ENCODE measurements around the gene TACC3. TPM values are rescaled to one million over a fixed set of nuclear protein-coding genes. Genes with fewer than 3 reads are reported as not detected.
A peak's percentile ranks its signal among the peaks of the same experiment; 100 is the strongest.

Gene TACC3
- total RNA-seq, 2 donors from 2014 or later = 73.4 to 91.8 TPM

DNA sequence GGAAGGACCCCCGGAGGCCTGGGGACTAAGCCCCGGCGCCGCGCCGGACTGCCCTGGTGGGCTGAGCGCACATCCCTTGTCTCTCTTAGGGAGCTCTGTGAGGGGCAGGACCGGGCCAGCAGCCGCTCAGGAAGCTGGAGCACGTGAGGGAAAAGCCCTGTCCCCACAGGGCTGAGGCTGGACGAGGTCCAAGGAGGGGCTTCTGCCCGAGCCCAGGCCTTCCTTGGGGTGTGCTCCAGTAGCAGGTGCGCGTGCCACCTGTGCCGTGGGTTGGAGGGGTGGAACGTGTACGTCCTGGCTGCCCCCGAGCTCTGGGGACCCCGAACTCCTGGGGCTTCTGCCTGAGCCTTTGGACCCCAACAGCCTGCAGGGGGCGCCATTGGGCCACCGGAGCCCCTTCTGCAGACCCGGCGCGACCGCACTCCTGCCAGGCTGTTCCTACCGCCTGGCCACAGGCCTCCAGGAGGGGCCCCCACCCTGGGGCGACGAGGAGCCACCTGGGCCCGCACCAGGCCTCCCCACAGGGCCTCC lies 27.2 kb downstream of the TACC3 start:
- H3K9me3 ChIP-seq (ENCODE audit: control insufficient read depth, low read length, poor library complexity, severe bottlenecking) = no peaks in the 10 kb centered on the region
- Mint-ChIP-seq H3K27me3 (no peaks in the 10 kb centered on the region), H3K27ac (no peak overlapping the region), H3K4me1 (no peaks in the 10 kb centered on the region), H3K4me3 (no peak overlapping the region), H3K36me3 (ENCODE audit: low read depth) (no peaks in the 10 kb centered on the region)
- ATAC-seq (peak; percentile 65), DNase-seq (peak; percentile 68 to 78 (median 75))

DNA sequence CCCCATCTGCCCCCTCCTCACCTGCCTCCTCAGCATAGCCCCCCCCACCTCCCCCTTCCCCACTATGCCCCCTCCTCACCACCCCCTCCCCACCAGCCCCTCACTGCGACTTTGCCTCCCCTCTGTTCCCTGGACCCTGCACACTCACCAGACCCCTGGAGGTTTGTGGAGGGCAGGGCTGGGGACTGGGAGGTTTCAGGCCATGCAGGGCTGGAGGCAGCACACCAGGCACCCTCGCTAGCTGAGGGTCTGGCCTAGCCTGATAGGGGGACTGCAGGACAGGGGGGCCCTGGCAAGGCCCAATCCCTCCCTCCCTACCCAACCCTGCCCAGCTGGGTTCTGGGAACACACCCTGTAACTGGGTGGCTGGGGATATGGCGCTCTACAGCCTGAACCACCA lies 28.0 kb downstream of the TACC3 start:
- DNase-seq (no peak), ATAC-seq (no peak)
- H3K4me3 Mint-ChIP-seq = no peak overlapping the region

GRCh38 chr4:1749826-1750225 lies 28.5 kb downstream of the TACC3 start:
- Mint-ChIP-seq H3K4me1 (no peaks in the 10 kb centered on the region), H3K36me3 (ENCODE audit: low read depth) (no peaks in the 10 kb centered on the region), H3K27me3 (no peaks in the 10 kb centered on the region), H3K4me3 (no peak overlapping the region), H3K27ac (no peak overlapping the region)
- DNase-seq (no peak), ATAC-seq (no peak)
- no peaks in the 10 kb centered on the region for H3K9me3 ChIP-seq (ENCODE audit: control insufficient read depth, low read length, poor library complexity, severe bottlenecking)

More for the DNA sequence above, 28.0 kb downstream of the TACC3 start:
- no peaks in the 10 kb centered on the region for H3K9me3 ChIP-seq (ENCODE audit: control insufficient read depth, low read length, poor library complexity, severe bottlenecking)
- Mint-ChIP-seq H3K27me3 (no peaks in the 10 kb centered on the region), H3K27ac (no peak overlapping the region), H3K36me3 (ENCODE audit: low read depth) (no peaks in the 10 kb centered on the region), H3K4me1 (no peaks in the 10 kb centered on the region)

- no peak for DNase-seq
- H3K9me3 ChIP-seq (ENCODE audit: control insufficient read depth, low read length, poor library complexity, severe bottlenecking) = no peaks in the 10 kb centered on the region
- Mint-ChIP-seq H3K27me3 (no peaks in the 10 kb centered on the region), H3K36me3 (ENCODE audit: low read depth) (no peaks in the 10 kb centered on the region), H3K4me3 (peak overlapping the region; percentile 41), H3K27ac (no peak overlapping the region), H3K4me1 (no peaks in the 10 kb centered on the region)
- no peak for ATAC-seq
Measured at GRCh38 chr4:1750381-1751154, 29.2 kb downstream of the TACC3 start.

DNA sequence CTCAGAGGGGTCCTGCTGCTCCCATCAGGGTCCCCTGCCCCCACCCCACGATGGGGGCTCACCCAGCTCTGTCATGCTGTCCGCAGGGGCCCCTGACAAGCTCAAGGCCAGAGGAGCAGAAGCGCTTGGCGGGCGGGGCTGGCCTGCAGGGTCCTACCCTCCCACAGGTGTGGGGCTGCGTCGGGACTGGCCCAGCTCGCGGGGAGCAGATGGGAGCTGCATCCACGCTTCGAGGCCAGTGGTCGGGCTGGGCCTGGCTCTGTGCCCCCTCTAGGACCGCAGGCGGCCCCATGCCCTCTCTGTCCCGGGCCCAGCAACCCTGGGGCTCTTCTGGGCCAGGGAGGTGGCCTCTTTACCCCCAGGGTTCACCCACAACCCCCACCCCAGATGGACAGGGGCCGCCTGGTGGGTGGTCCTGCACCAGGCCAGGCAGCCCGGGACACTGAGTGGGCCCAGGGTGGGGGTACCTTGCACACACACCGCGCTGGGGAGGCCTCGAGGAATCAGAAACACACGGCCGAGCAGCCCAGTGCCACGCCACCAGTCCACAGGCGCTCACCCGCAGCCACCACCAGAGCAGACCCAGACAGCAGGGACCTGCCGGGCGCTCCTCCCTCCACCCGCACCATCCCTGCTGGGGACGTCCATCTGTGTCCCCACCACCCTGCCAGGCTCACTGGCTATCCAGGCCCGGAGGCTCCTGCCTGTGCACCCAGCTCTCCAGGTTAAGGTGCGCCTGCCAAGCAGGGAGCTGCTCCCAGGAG lies 30.0 kb downstream of the TACC3 start:
- no peaks in the 10 kb centered on the region for H3K36me3 Mint-ChIP-seq (ENCODE audit: low read depth)
- no peak overlapping the region for H3K27ac Mint-ChIP-seq
- no peak overlapping the region for H3K4me3 Mint-ChIP-seq
- no peaks in the 10 kb centered on the region for H3K9me3 ChIP-seq (ENCODE audit: control insufficient read depth, low read length, poor library complexity, severe bottlenecking)
- H3K4me1 Mint-ChIP-seq = no peaks in the 10 kb centered on the region
- no peak for DNase-seq
- no peak for ATAC-seq
- H3K27me3 Mint-ChIP-seq = no peaks in the 10 kb centered on the region

GRCh38 chr4:1751919-1752283 lies 30.6 kb downstream of the TACC3 start:
- ATAC-seq (no peak), DNase-seq (no peak)
- H3K9me3 ChIP-seq (ENCODE audit: control insufficient read depth, low read length, poor library complexity, severe bottlenecking) = no peaks in the 10 kb centered on the region
- H3K36me3 Mint-ChIP-seq (ENCODE audit: low read depth) = no peaks in the 10 kb centered on the region
- H3K27ac Mint-ChIP-seq = no peak overlapping the region
- H3K4me1 Mint-ChIP-seq = no peaks in the 10 kb centered on the region
- H3K27me3 Mint-ChIP-seq = no peaks in the 10 kb centered on the region
- H3K4me3 Mint-ChIP-seq = no peak overlapping the region

GRCh38 chr4:1752284-1753041 lies 31.1 kb downstream of the TACC3 start:
- no peak overlapping the region for H3K4me3 Mint-ChIP-seq
- no peaks in the 10 kb centered on the region for H3K4me1 Mint-ChIP-seq
- H3K36me3 Mint-ChIP-seq (ENCODE audit: low read depth) = no peaks in the 10 kb centered on the region
- no peak overlapping the region for H3K27ac Mint-ChIP-seq
- H3K27me3 Mint-ChIP-seq = no peaks in the 10 kb centered on the region
- DNase-seq = no peak
- ATAC-seq = peak; percentile 38
- no peaks in the 10 kb centered on the region for H3K9me3 ChIP-seq (ENCODE audit: control insufficient read depth, low read length, poor library complexity, severe bottlenecking)

DNA sequence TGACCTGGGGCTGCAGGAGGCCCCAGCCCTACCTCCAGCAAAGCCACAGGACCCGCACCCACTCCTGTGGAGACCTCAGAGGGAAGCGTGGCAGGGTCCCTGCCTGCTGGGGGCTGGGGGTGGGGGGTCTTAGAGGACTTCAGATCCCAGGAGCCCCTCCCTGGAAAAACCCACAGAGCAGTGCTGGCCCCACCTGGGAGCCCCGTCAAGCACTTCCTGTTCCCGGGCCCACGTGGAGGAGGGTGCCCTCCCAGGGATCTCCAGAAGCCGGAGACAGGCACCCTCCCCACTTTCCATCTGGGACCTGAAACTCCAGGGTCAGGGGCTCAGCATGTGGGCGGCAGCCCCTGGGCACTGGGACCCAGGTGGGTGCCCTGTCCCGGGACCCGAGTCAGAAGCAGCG lies 32.0 kb downstream of the TACC3 start:
- Mint-ChIP-seq H3K27me3 (no peaks in the 10 kb centered on the region), H3K36me3 (ENCODE audit: low read depth) (no peaks in the 10 kb centered on the region), H3K27ac (no peak overlapping the region), H3K4me3 (no peak overlapping the region), H3K4me1 (no peaks in the 10 kb centered on the region)
- no peaks in the 10 kb centered on the region for H3K9me3 ChIP-seq (ENCODE audit: control insufficient read depth, low read length, poor library complexity, severe bottlenecking)
- ATAC-seq (no peak), DNase-seq (no peak)

DNA sequence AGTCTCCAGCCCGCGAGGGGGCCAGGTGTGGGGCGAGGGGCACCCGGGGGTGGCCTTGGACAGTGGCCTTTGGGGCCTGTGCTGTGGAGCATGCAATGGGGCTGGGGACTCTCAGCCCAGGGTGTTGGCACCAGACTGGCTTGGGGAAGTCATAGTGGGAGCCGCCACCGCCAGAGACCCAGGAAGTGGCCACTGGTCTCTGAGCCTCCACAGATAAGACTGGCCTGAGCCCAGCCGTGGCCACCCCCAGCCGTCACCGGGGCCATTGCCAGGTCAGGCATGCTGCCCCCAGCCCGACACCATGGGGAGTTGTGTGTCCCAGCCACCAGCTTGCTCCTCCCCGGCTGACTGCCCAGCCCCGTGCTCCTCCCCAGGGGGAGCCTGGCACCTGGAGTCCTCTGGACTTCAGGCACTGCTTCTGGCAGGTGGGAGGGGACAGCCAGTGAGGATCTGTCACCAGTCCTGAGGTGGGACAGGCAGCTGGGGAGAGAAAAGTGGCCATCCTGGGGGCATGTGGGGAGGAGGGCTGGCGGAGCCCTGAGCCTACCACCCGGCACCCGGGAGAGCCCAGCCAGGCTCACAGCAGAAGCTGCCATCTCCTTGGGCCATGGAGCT lies 32.5 kb downstream of the TACC3 start:
- no peaks in the 10 kb centered on the region for H3K9me3 ChIP-seq (ENCODE audit: control insufficient read depth, low read length, poor library complexity, severe bottlenecking)
- Mint-ChIP-seq H3K36me3 (ENCODE audit: low read depth) (no peaks in the 10 kb centered on the region), H3K27me3 (no peaks in the 10 kb centered on the region), H3K4me3 (no peak overlapping the region), H3K4me1 (no peaks in the 10 kb centered on the region), H3K27ac (no peak overlapping the region)
- DNase-seq = no peak
- no peak for ATAC-seq

DNA sequence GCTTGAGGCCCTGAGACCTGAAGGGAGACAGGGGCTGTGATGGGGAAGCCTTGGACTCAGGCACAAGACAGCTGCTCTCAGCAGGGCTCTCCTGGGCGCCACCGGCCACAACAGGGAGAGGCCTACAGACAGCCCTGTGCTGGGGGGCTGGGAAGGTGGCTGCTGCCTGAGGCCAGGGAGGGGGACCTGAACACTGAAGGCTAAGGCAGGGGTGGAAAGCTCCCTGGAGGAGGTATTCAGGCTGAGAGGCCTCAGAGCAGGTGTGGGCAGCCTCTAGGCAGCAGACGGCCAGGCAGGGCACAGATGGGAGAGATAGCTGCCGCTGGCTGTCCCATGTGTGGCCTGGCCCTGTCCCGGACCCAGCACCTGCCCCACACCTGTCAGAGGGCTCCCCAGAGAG lies 33.0 kb downstream of the TACC3 start:
- H3K27ac Mint-ChIP-seq = no peak overlapping the region
- ATAC-seq = no peak
- no peaks in the 10 kb centered on the region for H3K36me3 Mint-ChIP-seq (ENCODE audit: low read depth)

GRCh38 chr4:1755297-1755696 lies 34.0 kb downstream of the TACC3 start:
- Mint-ChIP-seq H3K36me3 (ENCODE audit: low read depth) (no peaks in the 10 kb centered on the region), H3K27me3 (no peaks in the 10 kb centered on the region), H3K4me3 (no peak overlapping the region), H3K27ac (no peak overlapping the region), H3K4me1 (no peaks in the 10 kb centered on the region)
- H3K9me3 ChIP-seq (ENCODE audit: control insufficient read depth, low read length, poor library complexity, severe bottlenecking) = no peaks in the 10 kb centered on the region
- DNase-seq (no peak), ATAC-seq (no peak)

More for the DNA sequence above, 33.0 kb downstream of the TACC3 start:
- no peaks in the 10 kb centered on the region for H3K9me3 ChIP-seq (ENCODE audit: control insufficient read depth, low read length, poor library complexity, severe bottlenecking)
- no peak for DNase-seq
- no peaks in the 10 kb centered on the region for H3K27me3 Mint-ChIP-seq
- no peak overlapping the region for H3K4me3 Mint-ChIP-seq
- H3K4me1 Mint-ChIP-seq = no peaks in the 10 kb centered on the region

DNA sequence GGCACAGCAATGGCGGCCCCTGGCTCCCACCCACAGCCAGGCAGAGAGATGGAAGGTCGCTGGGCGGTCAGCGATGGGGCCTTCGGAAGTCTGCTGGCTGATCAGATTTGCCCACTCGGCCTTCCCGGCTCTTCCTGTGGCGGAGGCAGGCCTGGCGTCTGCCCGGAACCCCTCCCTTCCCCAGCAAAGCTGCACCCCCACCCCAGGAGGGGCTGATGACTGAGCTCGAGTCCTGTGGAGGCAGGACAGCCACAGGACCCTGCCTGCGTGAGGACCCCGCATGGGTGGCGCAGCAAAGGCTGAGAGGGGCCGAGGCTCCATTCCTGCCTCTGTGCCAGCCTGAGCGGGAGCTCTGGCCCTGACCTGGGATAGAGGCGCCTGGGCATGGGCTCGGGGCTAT lies 34.8 kb downstream of the TACC3 start:
- Mint-ChIP-seq H3K4me3 (no peak overlapping the region), H3K27ac (no peak overlapping the region), H3K4me1 (no peaks in the 10 kb centered on the region), H3K36me3 (ENCODE audit: low read depth) (no peaks in the 10 kb centered on the region), H3K27me3 (no peaks in the 10 kb centered on the region)
- no peaks in the 10 kb centered on the region for H3K9me3 ChIP-seq (ENCODE audit: control insufficient read depth, low read length, poor library complexity, severe bottlenecking)
- DNase-seq (no peak), ATAC-seq (no peak)

Data from T-helper 17 cell (primary cell).